ENCODE measurements around the gene PTPRD. TPM values are rescaled to one million over a fixed set of nuclear protein-coding genes. Genes with fewer than 3 reads are reported as not detected.

The PTPRD gene
- total RNA-seq, 1 experiment from 2014 or later, result not detected

- Histone ChIP-seq H3K27me3 (replicated peaks; ENCODE audit: insufficient read depth, low read depth, low read length, poor library complexity) (no peaks in the 10 kb centered on the region), H3K9me3 (ENCODE audit: low read depth, low read length, poor library complexity, severe bottlenecking) (no peaks in the 10 kb centered on the region), H3K36me3 (ENCODE audit: insufficient read depth, low read length, poor library complexity, severe bottlenecking) (no peaks in the 10 kb centered on the region), H3K4me1 (ENCODE audit: insufficient read depth, low read length, poor library complexity, severe bottlenecking) (no peaks in the 10 kb centered on the region), H3K27ac (ENCODE audit: low read depth, low read length, poor library complexity, severe bottlenecking) (no peak overlapping the region), H3K4me3 (ENCODE audit: low read depth, low read length, poor library complexity, severe bottlenecking) (no peak overlapping the region)
- POLR2A ChIA-PET (ENCODE audit: low non-redundant PET), result no interaction called here
- CTCF ChIA-PET, result no interaction called here
- DNase-seq (ENCODE audit: low spot score), result no peak
- TF ChIP-seq CTCF (conservative IDR thresholded peaks at IDR 0.05; ENCODE audit: low read depth, low read length) (no peak), EZH2 (IDR thresholded peaks at IDR 0.05; ENCODE audit: borderline replicate concordance, low read depth, low read length, poor library complexity, severe bottlenecking) (no peak)
- intact Hi-C loops (cut with micrococcal nuclease; ENCODE audit: unreplicated experiment), result no loop called here
- BruUV-seq (replicated peaks), result no TSS peak
Measured at GRCh38 chr9:8457055-8457454, 2155.7 kb downstream of the PTPRD start.

GRCh38 chr9:8456344-8456743, 2156.5 kb downstream of the PTPRD start:
- Histone ChIP-seq H3K4me3 (ENCODE audit: low read depth, low read length, poor library complexity, severe bottlenecking) (no peak overlapping the region), H3K27me3 (replicated peaks; ENCODE audit: insufficient read depth, low read depth, low read length, poor library complexity) (no peaks in the 10 kb centered on the region), H3K36me3 (ENCODE audit: insufficient read depth, low read length, poor library complexity, severe bottlenecking) (no peaks in the 10 kb centered on the region), H3K9me3 (ENCODE audit: low read depth, low read length, poor library complexity, severe bottlenecking) (no peaks in the 10 kb centered on the region), H3K27ac (ENCODE audit: low read depth, low read length, poor library complexity, severe bottlenecking) (no peak overlapping the region), H3K4me1 (ENCODE audit: insufficient read depth, low read length, poor library complexity, severe bottlenecking) (no peaks in the 10 kb centered on the region)
- POLR2A ChIA-PET (ENCODE audit: low non-redundant PET), result no interaction called here
- no peak for DNase-seq (ENCODE audit: low spot score)
- TF ChIP-seq EZH2 (IDR thresholded peaks at IDR 0.05; ENCODE audit: borderline replicate concordance, low read depth, low read length, poor library complexity, severe bottlenecking) (no peak), CTCF (conservative IDR thresholded peaks at IDR 0.05; ENCODE audit: low read depth, low read length) (no peak)
- CTCF ChIA-PET, result no interaction called here
- no TSS peak for BruUV-seq (replicated peaks)
- intact Hi-C loops (cut with micrococcal nuclease; ENCODE audit: unreplicated experiment), result no loop called here

- Histone ChIP-seq H3K27ac (ENCODE audit: low read depth, low read length, poor library complexity, severe bottlenecking) (no peak overlapping the region), H3K36me3 (ENCODE audit: insufficient read depth, low read length, poor library complexity, severe bottlenecking) (no peaks in the 10 kb centered on the region), H3K4me3 (ENCODE audit: low read depth, low read length, poor library complexity, severe bottlenecking) (no peak overlapping the region), H3K9me3 (ENCODE audit: low read depth, low read length, poor library complexity, severe bottlenecking) (no peaks in the 10 kb centered on the region), H3K4me1 (ENCODE audit: insufficient read depth, low read length, poor library complexity, severe bottlenecking) (no peaks in the 10 kb centered on the region), H3K27me3 (replicated peaks; ENCODE audit: insufficient read depth, low read depth, low read length, poor library complexity) (no peaks in the 10 kb centered on the region)
- no peak for DNase-seq (ENCODE audit: low spot score)
- POLR2A ChIA-PET (ENCODE audit: low non-redundant PET), result no interaction called here
- BruUV-seq (replicated peaks), result no TSS peak
- intact Hi-C loops (cut with micrococcal nuclease; ENCODE audit: unreplicated experiment), result no loop called here
- TF ChIP-seq CTCF (conservative IDR thresholded peaks at IDR 0.05; ENCODE audit: low read depth, low read length), result no peak
- TF ChIP-seq EZH2 (IDR thresholded peaks at IDR 0.05; ENCODE audit: borderline replicate concordance, low read depth, low read length, poor library complexity, severe bottlenecking), result no peak
- CTCF ChIA-PET, result no interaction called here
Measured at GRCh38 chr9:8450810-8451545, 2161.8 kb downstream of the PTPRD start.
